ENCODE measurements around the gene ZBTB18. TPM values are rescaled to one million over a fixed set of nuclear protein-coding genes. Genes with fewer than 3 reads are reported as not detected.

ZBTB18 gene
- total RNA-seq, 1 experiment from 2014 or later: 8.8 TPM

DNA sequence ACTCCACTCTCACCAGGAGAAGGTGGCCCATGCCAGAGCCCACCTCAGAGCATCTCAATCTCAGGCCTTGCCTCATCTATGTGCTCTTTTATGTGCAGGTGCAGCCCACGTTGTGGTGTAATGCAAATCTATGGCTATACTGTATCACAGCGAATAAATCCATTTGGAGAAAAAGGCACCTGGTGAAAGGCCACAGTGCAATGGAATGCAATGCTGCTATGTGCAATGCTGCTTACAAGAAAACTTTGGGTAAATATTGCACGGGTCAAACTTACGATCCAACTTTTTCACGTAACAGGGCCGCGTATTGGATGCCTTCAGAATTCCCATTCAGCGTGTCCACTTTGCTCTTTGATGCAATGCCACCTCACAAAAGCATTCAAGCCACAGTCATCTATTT, 13.5 kb downstream of the ZBTB18 start:
- Mint-ChIP-seq H3K9me3 (ENCODE audit: unreplicated experiment) (no peaks in the 10 kb centered on the region), H3K36me3 (ENCODE audit: insufficient read depth, unreplicated experiment) (no peaks in the 10 kb centered on the region), H3K4me1 (ENCODE audit: low read depth, unreplicated experiment) (peaks cover 7% of the 10 kb centered on the region), H3K27ac (ENCODE audit: unreplicated experiment) (no peak overlapping the region), H3K4me3 (ENCODE audit: unreplicated experiment) (no peak overlapping the region), H3K27me3 (ENCODE audit: insufficient read depth, unreplicated experiment) (no peaks in the 10 kb centered on the region)
- no peaks in the 10 kb centered on the region for H3K9me3 ChIP-seq
- no peak overlapping the region for H3K4me3 ChIP-seq (ENCODE audit: low read depth, low read length)
- H3K4me1 ChIP-seq: peaks cover 9% of the 10 kb centered on the region; the same call in 1 of the 2 replicates
- POLR2A ChIA-PET: no interaction called here
- intact Hi-C loops (cut with micrococcal nuclease; ENCODE audit: unreplicated experiment): no loop called here
- H3K27me3 ChIP-seq (replicated peaks; ENCODE audit: control insufficient read depth, insufficient read depth, low read length): no peaks in the 10 kb centered on the region
- BruUV-seq (replicated peaks): no TSS peak
- CTCF ChIA-PET: no interaction called here
- TF ChIP-seq, protein P1, sequence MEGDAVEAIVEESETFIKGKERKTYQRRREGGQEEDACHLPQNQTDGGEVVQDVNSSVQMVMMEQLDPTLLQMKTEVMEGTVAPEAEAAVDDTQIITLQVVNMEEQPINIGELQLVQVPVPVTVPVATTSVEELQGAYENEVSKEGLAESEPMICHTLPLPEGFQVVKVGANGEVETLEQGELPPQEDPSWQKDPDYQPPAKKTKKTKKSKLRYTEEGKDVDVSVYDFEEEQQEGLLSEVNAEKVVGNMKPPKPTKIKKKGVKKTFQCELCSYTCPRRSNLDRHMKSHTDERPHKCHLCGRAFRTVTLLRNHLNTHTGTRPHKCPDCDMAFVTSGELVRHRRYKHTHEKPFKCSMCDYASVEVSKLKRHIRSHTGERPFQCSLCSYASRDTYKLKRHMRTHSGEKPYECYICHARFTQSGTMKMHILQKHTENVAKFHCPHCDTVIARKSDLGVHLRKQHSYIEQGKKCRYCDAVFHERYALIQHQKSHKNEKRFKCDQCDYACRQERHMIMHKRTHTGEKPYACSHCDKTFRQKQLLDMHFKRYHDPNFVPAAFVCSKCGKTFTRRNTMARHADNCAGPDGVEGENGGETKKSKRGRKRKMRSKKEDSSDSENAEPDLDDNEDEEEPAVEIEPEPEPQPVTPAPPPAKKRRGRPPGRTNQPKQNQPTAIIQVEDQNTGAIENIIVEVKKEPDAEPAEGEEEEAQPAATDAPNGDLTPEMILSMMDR (IDR thresholded peaks at IDR 0.05; ENCODE audit: insufficient read depth in 1 of 2, low read depth in 1 of 2, low read length in 1 of 2, severe bottlenecking in 1 of 2, unreplicated experiment in 1 of 2): no peak
- H3K36me3 ChIP-seq (ENCODE audit: control insufficient read depth, insufficient read depth, low read length): no peaks in the 10 kb centered on the region
- no peak for DNase-seq

DNA sequence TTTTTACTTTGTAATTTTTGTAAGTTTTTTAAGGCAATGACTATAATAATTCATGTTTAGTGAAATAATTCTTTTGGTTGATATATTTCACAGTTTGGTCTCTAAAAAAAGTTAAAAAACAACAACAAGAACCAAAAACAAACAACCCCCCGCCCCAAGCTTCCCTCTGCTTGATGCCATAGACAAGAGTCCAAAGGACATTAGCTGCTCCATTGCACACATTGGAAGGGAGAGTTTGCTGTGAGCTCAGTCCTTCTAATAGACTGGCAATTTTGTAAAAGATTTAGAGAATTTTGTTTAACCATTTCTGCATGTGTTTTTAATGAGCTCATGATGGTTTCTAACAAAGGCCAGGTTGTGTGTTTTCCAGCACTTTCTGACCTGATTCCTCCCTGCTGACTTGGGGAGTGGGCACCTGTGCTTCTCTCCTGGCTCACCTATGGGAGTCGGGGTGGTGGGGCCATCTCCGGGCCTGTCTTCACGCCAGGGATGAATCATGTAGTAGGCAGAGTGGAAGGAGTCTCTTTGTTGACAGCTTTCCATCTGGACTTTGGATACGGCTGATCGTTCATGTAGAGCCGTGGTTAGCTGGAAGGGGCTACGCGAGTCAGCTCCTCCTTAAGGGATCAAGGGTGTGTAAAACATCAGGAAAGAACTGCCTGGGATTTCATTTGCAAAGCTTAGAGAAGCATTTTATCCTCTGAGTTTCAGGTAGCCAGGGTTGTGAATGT, 14.1 kb downstream of the ZBTB18 start:
- H3K27ac Mint-ChIP-seq (ENCODE audit: unreplicated experiment): no peak overlapping the region
- intact Hi-C loops (cut with micrococcal nuclease; ENCODE audit: unreplicated experiment): no loop called here
- POLR2A ChIA-PET: no interaction called here
- no TSS peak for BruUV-seq (replicated peaks)
- H3K27me3 Mint-ChIP-seq (ENCODE audit: insufficient read depth, unreplicated experiment): no peaks in the 10 kb centered on the region
- Histone ChIP-seq H3K36me3 (ENCODE audit: control insufficient read depth, insufficient read depth, low read length) (no peaks in the 10 kb centered on the region), H3K4me3 (ENCODE audit: low read depth, low read length) (no peak overlapping the region), H3K27me3 (replicated peaks; ENCODE audit: control insufficient read depth, insufficient read depth, low read length) (no peaks in the 10 kb centered on the region), H3K4me1 (peaks cover 9% of the 10 kb centered on the region; the same call in 1 of the 2 replicates), H3K9me3 (no peaks in the 10 kb centered on the region)
- H3K9me3 Mint-ChIP-seq (ENCODE audit: unreplicated experiment): no peaks in the 10 kb centered on the region
- peaks cover 7% of the 10 kb centered on the region for H3K4me1 Mint-ChIP-seq (ENCODE audit: low read depth, unreplicated experiment)
- TF ChIP-seq, protein P1 (IDR thresholded peaks at IDR 0.05; ENCODE audit: insufficient read depth in 1 of 2, low read depth in 1 of 2, low read length in 1 of 2, severe bottlenecking in 1 of 2, unreplicated experiment in 1 of 2): no peak
- DNase-seq: no peak
- H3K4me3 Mint-ChIP-seq (ENCODE audit: unreplicated experiment): no peak overlapping the region
- CTCF ChIA-PET: interaction anchor here (0.6 kb wide), 1 partner anchor 13 kb away, joined by 5 read pairs; no protein-coding TSS in a partner anchor
- no peaks in the 10 kb centered on the region for H3K36me3 Mint-ChIP-seq (ENCODE audit: insufficient read depth, unreplicated experiment)

DNA sequence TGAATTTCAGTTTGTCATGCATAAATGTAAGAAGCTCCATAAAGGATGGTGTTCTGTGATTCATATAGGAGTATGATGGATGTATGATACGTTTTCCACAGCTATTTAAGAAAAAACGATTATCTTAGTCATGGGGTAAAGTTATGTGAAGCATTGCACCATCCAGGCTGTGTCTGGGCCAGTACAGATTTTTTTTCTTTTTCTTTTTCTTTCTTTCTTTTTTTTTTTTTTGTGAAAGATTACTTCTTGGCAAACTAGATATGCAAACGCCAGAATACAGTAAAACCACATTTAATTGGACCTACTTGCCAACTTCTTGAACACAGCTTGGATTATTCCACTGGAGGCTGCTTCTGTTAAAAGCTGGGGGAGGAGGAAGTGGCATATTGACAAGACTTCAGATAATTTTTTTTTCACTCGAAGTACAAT, 14.9 kb downstream of the ZBTB18 start:
- peaks cover 4% of the 10 kb centered on the region; the same call in 1 of the 2 replicates for H3K4me1 ChIP-seq
- intact Hi-C loops (cut with micrococcal nuclease; ENCODE audit: unreplicated experiment): no loop called here

More for the DNA sequence above, 14.9 kb downstream of the ZBTB18 start:
- no peak for DNase-seq
- no peak overlapping the region for H3K4me3 ChIP-seq (ENCODE audit: low read depth, low read length)
- TF ChIP-seq, protein P1 (IDR thresholded peaks at IDR 0.05; ENCODE audit: insufficient read depth in 1 of 2, low read depth in 1 of 2, low read length in 1 of 2, severe bottlenecking in 1 of 2, unreplicated experiment in 1 of 2): no peak
- no peak overlapping the region for H3K27ac Mint-ChIP-seq (ENCODE audit: unreplicated experiment)
- no peaks in the 10 kb centered on the region for H3K9me3 Mint-ChIP-seq (ENCODE audit: unreplicated experiment)
- no peaks in the 10 kb centered on the region for H3K36me3 ChIP-seq (ENCODE audit: control insufficient read depth, insufficient read depth, low read length)
- no peaks in the 10 kb centered on the region for H3K36me3 Mint-ChIP-seq (ENCODE audit: insufficient read depth, unreplicated experiment)
- H3K27me3 ChIP-seq (replicated peaks; ENCODE audit: control insufficient read depth, insufficient read depth, low read length): no peaks in the 10 kb centered on the region
- no peaks in the 10 kb centered on the region for H3K27me3 Mint-ChIP-seq (ENCODE audit: insufficient read depth, unreplicated experiment)
- H3K9me3 ChIP-seq: no peaks in the 10 kb centered on the region
- H3K4me1 Mint-ChIP-seq (ENCODE audit: low read depth, unreplicated experiment): no peaks in the 10 kb centered on the region
- ChIA-PET CTCF (no interaction called here), POLR2A (no interaction called here)
- no TSS peak for BruUV-seq (replicated peaks)
- no peak overlapping the region for H3K4me3 Mint-ChIP-seq (ENCODE audit: unreplicated experiment)

Measured in Caco-2 (cell line).